ENCODE measurements around the gene DGLUCY. TPM values are rescaled to one million over a fixed set of nuclear protein-coding genes. Genes with fewer than 3 reads are reported as not detected.

Gene DGLUCY
- total and polyA plus RNA-seq, 2 of the 13 experiments (the other 11 are each of a cell fraction or from before 2014, with no cell fraction given) = 14.8 to 36.3 TPM

DNA sequence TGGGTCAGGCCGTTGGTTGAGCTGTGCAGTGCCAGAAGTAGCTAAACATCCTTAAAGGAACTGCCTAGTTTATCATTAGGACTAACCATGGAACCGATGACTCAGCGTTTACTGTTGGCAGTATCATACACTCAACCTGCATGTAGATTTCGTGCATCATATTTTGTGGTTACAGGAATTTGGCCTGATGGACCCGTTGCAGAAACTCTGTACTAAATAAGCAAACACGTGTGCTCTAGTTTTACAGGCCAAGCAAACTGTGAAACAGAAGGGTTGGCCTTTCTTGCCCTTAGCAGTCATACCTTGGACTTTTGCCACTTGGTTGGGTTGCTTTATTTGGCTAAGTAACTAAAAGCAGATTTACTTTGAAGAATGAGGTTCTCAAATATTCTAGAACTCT lies 35.6 kb downstream of the DGLUCY start (continued):
- TF ChIP-seq, protein P1, sequence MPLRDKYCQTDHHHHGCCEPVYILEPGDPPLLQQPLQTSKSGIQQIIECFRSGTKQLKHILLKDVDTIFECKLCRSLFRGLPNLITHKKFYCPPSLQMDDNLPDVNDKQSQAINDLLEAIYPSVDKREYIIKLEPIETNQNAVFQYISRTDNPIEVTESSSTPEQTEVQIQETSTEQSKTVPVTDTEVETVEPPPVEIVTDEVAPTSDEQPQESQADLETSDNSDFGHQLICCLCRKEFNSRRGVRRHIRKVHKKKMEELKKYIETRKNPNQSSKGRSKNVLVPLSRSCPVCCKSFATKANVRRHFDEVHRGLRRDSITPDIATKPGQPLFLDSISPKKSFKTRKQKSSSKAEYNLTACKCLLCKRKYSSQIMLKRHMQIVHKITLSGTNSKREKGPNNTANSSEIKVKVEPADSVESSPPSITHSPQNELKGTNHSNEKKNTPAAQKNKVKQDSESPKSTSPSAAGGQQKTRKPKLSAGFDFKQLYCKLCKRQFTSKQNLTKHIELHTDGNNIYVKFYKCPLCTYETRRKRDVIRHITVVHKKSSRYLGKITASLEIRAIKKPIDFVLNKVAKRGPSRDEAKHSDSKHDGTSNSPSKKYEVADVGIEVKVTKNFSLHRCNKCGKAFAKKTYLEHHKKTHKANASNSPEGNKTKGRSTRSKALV (CRISPR knock-in tag; IDR thresholded peaks at IDR 0.05) = no peak
- TF ChIP-seq NR2F1 (CRISPR knock-in tag; IDR thresholded peaks at IDR 0.05) (peak; percentile 57 to 78; a peak in 3 of 4 replicates), ZNF839 (CRISPR knock-in tag; IDR thresholded peaks at IDR 0.05; ENCODE audit: borderline replicate concordance) (no peak), HDAC1 (CRISPR knock-in tag; IDR thresholded peaks at IDR 0.05) (peak; percentile 49; the same call in 1 of the 2 replicates), CBFB (CRISPR knock-in tag; IDR thresholded peaks at IDR 0.05) (peak; percentile 81; the same call in 1 of the 2 replicates), RFXAP (CRISPR knock-in tag; IDR thresholded peaks at IDR 0.05; ENCODE audit: borderline replicate concordance) (no peak), ZNF576 (CRISPR knock-in tag; IDR thresholded peaks at IDR 0.05) (no peak), NBN (conservative IDR thresholded peaks at IDR 0.05) (no peak), MED8 (CRISPR knock-in tag; IDR thresholded peaks at IDR 0.05; ENCODE audit: insufficient replicate concordance) (no peak), FOXK1 (CRISPR knock-in tag; IDR thresholded peaks at IDR 0.05; ENCODE audit: borderline replicate concordance, low read depth) (peak; percentile 42; the same call in 1 of the 2 replicates), FOSL2 (CRISPR knock-in tag; IDR thresholded peaks at IDR 0.05) (peak; percentile 81), SOX6 (IDR thresholded peaks at IDR 0.05) (no peak), SOX6 (CRISPR knock-in tag; IDR thresholded peaks at IDR 0.05) (peak; percentile 44; the same call in 1 of the 2 replicates), BHLHE40 (IDR thresholded peaks at IDR 0.05; ENCODE audit: low read length) (0 out of 2 replicates have a peak, but pooled peaks have one; percentile 11), RXRB (CRISPR knock-in tag; IDR thresholded peaks at IDR 0.05; ENCODE audit: borderline replicate concordance) (0 out of 2 replicates have a peak, but pooled peaks have one; percentile 36), ZNF367 (CRISPR knock-in tag; IDR thresholded peaks at IDR 0.05; ENCODE audit: borderline replicate concordance) (no peak), EP300 (IDR thresholded peaks at IDR 0.05; ENCODE audit: low read depth in 2 of 2, low read length in 2 of 2) (peak in 1 of 2 experiments; percentile 75; a peak in 2 of 4 replicates), EP300 (CRISPR knock-in tag; IDR thresholded peaks at IDR 0.05; ENCODE audit: borderline replicate concordance) (peak; percentile 31; the same call in 1 of the 2 replicates), MAFG (CRISPR knock-in tag; IDR thresholded peaks at IDR 0.05) (peak; percentile 89), FOXK2 (IDR thresholded peaks at IDR 0.05) (0 out of 2 replicates have a peak, but pooled peaks have one; percentile 37), SNAI1 (CRISPR knock-in tag; IDR thresholded peaks at IDR 0.05; ENCODE audit: borderline replicate concordance) (no peak), RCOR2 (CRISPR knock-in tag; IDR thresholded peaks at IDR 0.05) (0 out of 2 replicates have a peak, but pooled peaks have one; percentile 31), SRF (IDR thresholded peaks at IDR 0.05; ENCODE audit: low read depth, low read length) (0 out of 2 replicates have a peak, but pooled peaks have one; percentile 58), GABPA (IDR thresholded peaks at IDR 0.05; ENCODE audit: low read depth, low read length) (no peak), GABPA (CRISPR knock-in tag; IDR thresholded peaks at IDR 0.05; ENCODE audit: low read depth) (no peak), IRF2 (CRISPR knock-in tag; IDR thresholded peaks at IDR 0.05) (peak; percentile 44; the same call in 1 of the 2 replicates), MIER2 (CRISPR knock-in tag; IDR thresholded peaks at IDR 0.05) (no peak)
- TF ChIP-seq, protein P2, sequence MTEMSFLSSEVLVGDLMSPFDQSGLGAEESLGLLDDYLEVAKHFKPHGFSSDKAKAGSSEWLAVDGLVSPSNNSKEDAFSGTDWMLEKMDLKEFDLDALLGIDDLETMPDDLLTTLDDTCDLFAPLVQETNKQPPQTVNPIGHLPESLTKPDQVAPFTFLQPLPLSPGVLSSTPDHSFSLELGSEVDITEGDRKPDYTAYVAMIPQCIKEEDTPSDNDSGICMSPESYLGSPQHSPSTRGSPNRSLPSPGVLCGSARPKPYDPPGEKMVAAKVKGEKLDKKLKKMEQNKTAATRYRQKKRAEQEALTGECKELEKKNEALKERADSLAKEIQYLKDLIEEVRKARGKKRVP (CRISPR knock-in tag; IDR thresholded peaks at IDR 0.05) = no peak
- TF ChIP-seq, protein P3, sequence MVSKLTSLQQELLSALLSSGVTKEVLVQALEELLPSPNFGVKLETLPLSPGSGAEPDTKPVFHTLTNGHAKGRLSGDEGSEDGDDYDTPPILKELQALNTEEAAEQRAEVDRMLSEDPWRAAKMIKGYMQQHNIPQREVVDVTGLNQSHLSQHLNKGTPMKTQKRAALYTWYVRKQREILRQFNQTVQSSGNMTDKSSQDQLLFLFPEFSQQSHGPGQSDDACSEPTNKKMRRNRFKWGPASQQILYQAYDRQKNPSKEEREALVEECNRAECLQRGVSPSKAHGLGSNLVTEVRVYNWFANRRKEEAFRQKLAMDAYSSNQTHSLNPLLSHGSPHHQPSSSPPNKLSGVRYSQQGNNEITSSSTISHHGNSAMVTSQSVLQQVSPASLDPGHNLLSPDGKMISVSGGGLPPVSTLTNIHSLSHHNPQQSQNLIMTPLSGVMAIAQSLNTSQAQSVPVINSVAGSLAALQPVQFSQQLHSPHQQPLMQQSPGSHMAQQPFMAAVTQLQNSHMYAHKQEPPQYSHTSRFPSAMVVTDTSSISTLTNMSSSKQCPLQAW (CRISPR knock-in tag; IDR thresholded peaks at IDR 0.05) = 0 out of 2 replicates have a peak, but pooled peaks have one; percentile 15

Measured in HepG2 (cell line).